Measurements from ENCODE around the gene PCDH7. TPM values are rescaled to one million over a fixed set of nuclear protein-coding genes. Genes with fewer than 3 reads are reported as not detected.

PCDH7 gene
- polyA plus RNA-seq, 1 of the 3 experiments (the other 2 are of a cell fraction), result 0.48 TPM

DNA sequence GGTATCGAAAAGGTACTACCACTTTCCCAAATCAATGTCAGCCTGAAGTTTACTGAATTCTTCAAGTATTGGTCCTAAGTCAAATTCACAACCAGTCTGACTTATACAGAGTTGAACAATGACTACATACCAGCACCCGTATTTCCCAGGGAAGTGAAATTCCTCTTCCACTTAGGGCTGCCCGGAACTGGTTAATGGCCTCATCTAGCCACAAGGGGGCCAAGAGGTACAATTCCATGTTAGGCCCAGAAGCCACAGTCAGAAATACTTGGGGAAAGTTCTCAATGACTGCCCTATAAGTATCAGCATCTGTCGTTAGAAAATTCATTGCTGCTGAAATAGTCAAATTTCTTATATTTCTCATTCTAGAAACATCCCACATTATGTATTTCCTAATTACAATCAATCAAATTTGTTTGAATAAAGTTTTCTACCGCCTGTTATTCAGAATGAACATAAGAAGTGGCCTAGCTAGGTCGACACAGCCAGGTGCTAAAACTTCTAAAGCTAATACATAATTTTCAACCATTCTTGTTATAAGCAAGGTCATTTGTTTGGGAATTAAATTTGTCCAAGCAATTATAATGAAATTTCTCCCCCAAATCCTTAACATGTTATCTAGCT, 5.6 kb upstream of the PCDH7 start:
- Histone ChIP-seq H3K36me3 (replicated peaks in 1 of 2; ENCODE audit: control insufficient read depth in 1 of 2, insufficient read depth in 2 of 2, low read length in 1 of 2) (no peaks in the 10 kb centered on the region), H3K4me1 (ENCODE audit: control insufficient read depth in 1 of 2, insufficient read depth in 2 of 2, low read depth in 1 of 2, low read length in 1 of 2) (peaks cover 0 to 20% of the 10 kb centered on the region in 2 experiments; a peak in 1 of 4 replicates), H3K9me2 (no peaks in the 10 kb centered on the region), H3K27me3 (ENCODE audit: insufficient read depth) (peaks cover 20% of the 10 kb centered on the region), H3F3A (replicated peaks; ENCODE audit: insufficient read depth) (peaks cover 9% of the 10 kb centered on the region), H3K27ac (ENCODE audit: low read depth in 2 of 2, low read length in 1 of 2) (no peak overlapping the region), H3K4me3 (ENCODE audit: low read depth in 2 of 2, low read length in 1 of 2) (no peak overlapping the region), H2AFZ (ENCODE audit: low read depth) (no peak overlapping the region), H4K20me1 (ENCODE audit: insufficient read depth) (no peaks in the 10 kb centered on the region), H3K9me3 (no peaks in the 10 kb centered on the region), H3K9ac (no peak overlapping the region), H3K4me2 (no peak overlapping the region), H3K79me2 (ENCODE audit: insufficient read depth) (no peaks in the 10 kb centered on the region)
- ChIA-PET POLR2A (no interaction called here), CTCF (interaction anchor here (0.6 to 2.5 kb wide), 25 partner anchors 8 to 1611 kb away, joined by 3 to 19 read pairs (median 3); no protein-coding TSS in a partner anchor)
- 31% methylated on average over 6 of the region's 6 CpGs for WGBS (ENCODE audit: low lambda C conversion rate)
- TF ChIP-seq YY1 (IDR thresholded peaks at IDR 0.05; ENCODE audit: low read depth), result no peak
- no peak for TF ChIP-seq MEF2A (IDR thresholded peaks at IDR 0.05; ENCODE audit: borderline replicate concordance, low read depth)
- TF ChIP-seq, protein P1, sequence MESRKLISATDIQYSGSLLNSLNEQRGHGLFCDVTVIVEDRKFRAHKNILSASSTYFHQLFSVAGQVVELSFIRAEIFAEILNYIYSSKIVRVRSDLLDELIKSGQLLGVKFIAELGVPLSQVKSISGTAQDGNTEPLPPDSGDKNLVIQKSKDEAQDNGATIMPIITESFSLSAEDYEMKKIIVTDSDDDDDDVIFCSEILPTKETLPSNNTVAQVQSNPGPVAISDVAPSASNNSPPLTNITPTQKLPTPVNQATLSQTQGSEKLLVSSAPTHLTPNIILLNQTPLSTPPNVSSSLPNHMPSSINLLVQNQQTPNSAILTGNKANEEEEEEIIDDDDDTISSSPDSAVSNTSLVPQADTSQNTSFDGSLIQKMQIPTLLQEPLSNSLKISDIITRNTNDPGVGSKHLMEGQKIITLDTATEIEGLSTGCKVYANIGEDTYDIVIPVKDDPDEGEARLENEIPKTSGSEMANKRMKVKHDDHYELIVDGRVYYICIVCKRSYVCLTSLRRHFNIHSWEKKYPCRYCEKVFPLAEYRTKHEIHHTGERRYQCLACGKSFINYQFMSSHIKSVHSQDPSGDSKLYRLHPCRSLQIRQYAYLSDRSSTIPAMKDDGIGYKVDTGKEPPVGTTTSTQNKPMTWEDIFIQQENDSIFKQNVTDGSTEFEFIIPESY (IDR thresholded peaks at IDR 0.05; ENCODE audit: borderline replicate concordance, low read depth), result no peak
- TF ChIP-seq GATA2 (CRISPR knock-in tag; IDR thresholded peaks at IDR 0.05), result no peak
- no peak for TF ChIP-seq SIN3A (IDR thresholded peaks at IDR 0.05; ENCODE audit: borderline replicate concordance, low read depth, low read length)
- TF ChIP-seq EP300 (IDR thresholded peaks at IDR 0.05; ENCODE audit: borderline replicate concordance in 1 of 2, low read depth in 1 of 2, low read length in 1 of 2), result no peak
- TF ChIP-seq, protein P2, sequence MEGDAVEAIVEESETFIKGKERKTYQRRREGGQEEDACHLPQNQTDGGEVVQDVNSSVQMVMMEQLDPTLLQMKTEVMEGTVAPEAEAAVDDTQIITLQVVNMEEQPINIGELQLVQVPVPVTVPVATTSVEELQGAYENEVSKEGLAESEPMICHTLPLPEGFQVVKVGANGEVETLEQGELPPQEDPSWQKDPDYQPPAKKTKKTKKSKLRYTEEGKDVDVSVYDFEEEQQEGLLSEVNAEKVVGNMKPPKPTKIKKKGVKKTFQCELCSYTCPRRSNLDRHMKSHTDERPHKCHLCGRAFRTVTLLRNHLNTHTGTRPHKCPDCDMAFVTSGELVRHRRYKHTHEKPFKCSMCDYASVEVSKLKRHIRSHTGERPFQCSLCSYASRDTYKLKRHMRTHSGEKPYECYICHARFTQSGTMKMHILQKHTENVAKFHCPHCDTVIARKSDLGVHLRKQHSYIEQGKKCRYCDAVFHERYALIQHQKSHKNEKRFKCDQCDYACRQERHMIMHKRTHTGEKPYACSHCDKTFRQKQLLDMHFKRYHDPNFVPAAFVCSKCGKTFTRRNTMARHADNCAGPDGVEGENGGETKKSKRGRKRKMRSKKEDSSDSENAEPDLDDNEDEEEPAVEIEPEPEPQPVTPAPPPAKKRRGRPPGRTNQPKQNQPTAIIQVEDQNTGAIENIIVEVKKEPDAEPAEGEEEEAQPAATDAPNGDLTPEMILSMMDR (IDR thresholded peaks at IDR 0.05), result peak; percentile 83
- no peak for TF ChIP-seq FOXM1 (IDR thresholded peaks at IDR 0.05; ENCODE audit: low read depth)
- peak; percentile 66 for TF ChIP-seq RAD21 (IDR thresholded peaks at IDR 0.05; ENCODE audit: low read length)
- TF ChIP-seq RCOR1 (IDR thresholded peaks at IDR 0.05; ENCODE audit: low read length), result no peak
- peak; percentile 72 for TF ChIP-seq SMC3 (IDR thresholded peaks at IDR 0.05; ENCODE audit: low read depth, low read length)
- DNase-seq, result peak; percentile 63

DNA sequence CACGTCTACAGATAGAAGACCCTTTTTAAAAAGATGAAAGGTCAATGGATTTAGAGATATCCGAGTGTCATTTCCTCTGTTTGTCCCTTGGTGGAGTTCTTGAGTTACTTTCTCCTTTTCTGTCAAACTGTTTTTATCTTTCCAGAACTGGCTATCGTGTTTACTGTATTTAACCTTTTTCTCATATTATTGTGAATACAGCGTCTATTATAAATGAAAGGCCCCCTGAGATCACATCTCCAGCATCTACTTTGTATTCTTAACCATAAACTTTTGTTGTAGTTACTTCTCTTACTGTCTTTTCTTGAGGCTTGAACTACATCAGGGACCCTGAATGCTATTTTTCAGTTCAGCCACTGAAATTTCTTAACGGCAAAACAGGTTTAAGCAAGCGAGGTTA, 4.0 kb upstream of the PCDH7 start:
- no peak overlapping the region for H2AFZ ChIP-seq (ENCODE audit: low read depth)
- peak overlapping the region; percentile 55; the same call in 1 of the 2 replicates for H3K4me2 ChIP-seq
- H3K27me3 ChIP-seq (ENCODE audit: insufficient read depth), result peaks cover 36% of the 10 kb centered on the region
- peaks cover 9% of the 10 kb centered on the region for H3F3A ChIP-seq (replicated peaks; ENCODE audit: insufficient read depth)
- H3K79me2 ChIP-seq (ENCODE audit: insufficient read depth), result no peaks in the 10 kb centered on the region
- H3K4me3 ChIP-seq (ENCODE audit: low read depth in 2 of 2, low read length in 1 of 2), result peak overlapping the region; percentile 21 to 49; a peak in 3 of 4 replicates
- H4K20me1 ChIP-seq (ENCODE audit: insufficient read depth), result no peaks in the 10 kb centered on the region
- CTCF ChIA-PET, result interaction anchor here (1.0 kb wide), 1 partner anchor 10 kb away, joined by 3 read pairs; no protein-coding TSS in a partner anchor
- POLR2A ChIA-PET, result no interaction called here
- DNase-seq, result peak; percentile 40
- H3K27ac ChIP-seq (ENCODE audit: low read depth in 2 of 2, low read length in 1 of 2), result no peak overlapping the region; a peak in 1 of 4 replicates
- peaks cover 0 to 31% of the 10 kb centered on the region in 2 experiments; a peak in 1 of 4 replicates for H3K4me1 ChIP-seq (ENCODE audit: control insufficient read depth in 1 of 2, insufficient read depth in 2 of 2, low read depth in 1 of 2, low read length in 1 of 2)
- WGBS (ENCODE audit: low lambda C conversion rate), result 6% methylated on average over 6 of the region's 6 CpGs
- H3K9me3 ChIP-seq, result no peaks in the 10 kb centered on the region
- no peaks in the 10 kb centered on the region for H3K36me3 ChIP-seq (replicated peaks in 1 of 2; ENCODE audit: control insufficient read depth in 1 of 2, insufficient read depth in 2 of 2, low read length in 1 of 2)
- H3K9ac ChIP-seq, result no peak overlapping the region
- H3K9me2 ChIP-seq, result no peaks in the 10 kb centered on the region
- TF ChIP-seq, protein P1 (IDR thresholded peaks at IDR 0.05; ENCODE audit: borderline replicate concordance, low read depth), result no peak
- TF ChIP-seq, protein P2 (IDR thresholded peaks at IDR 0.05), result peak; percentile 67
- TF ChIP-seq FOXM1 (IDR thresholded peaks at IDR 0.05; ENCODE audit: low read depth) (no peak), SIN3A (IDR thresholded peaks at IDR 0.05; ENCODE audit: borderline replicate concordance, low read depth, low read length) (no peak), RAD21 (IDR thresholded peaks at IDR 0.05; ENCODE audit: low read length) (peak; percentile 82), POLR2AphosphoS5 (IDR thresholded peaks at IDR 0.05; ENCODE audit: low read depth, low read length) (no peak), YY1 (IDR thresholded peaks at IDR 0.05; ENCODE audit: low read depth) (no peak), GABPA (IDR thresholded peaks at IDR 0.05; ENCODE audit: low read depth) (no peak), FOXJ3 (CRISPR knock-in tag; IDR thresholded peaks at IDR 0.05) (no peak)
- TF ChIP-seq, protein P3, sequence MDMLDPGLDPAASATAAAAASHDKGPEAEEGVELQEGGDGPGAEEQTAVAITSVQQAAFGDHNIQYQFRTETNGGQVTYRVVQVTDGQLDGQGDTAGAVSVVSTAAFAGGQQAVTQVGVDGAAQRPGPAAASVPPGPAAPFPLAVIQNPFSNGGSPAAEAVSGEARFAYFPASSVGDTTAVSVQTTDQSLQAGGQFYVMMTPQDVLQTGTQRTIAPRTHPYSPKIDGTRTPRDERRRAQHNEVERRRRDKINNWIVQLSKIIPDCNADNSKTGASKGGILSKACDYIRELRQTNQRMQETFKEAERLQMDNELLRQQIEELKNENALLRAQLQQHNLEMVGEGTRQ (IDR thresholded peaks at IDR 0.05; ENCODE audit: borderline replicate concordance, low read depth, low read length), result no peak

All from SK-N-SH (cell line).